HUES6 (cell line): ENCODE results near the gene NGB.

Experiments
- H3K27ac ChIP-seq: 2 replicates; pipeline ENCODE4 v1.7.0; 2013; ENCODE audit warnings: low read depth, mild to moderate bottlenecking, low read length, inconsistent platforms
- H3K27me3 ChIP-seq: 2 replicates; pipeline ENCODE4 v1.6.1; 2013; ENCODE audit warnings: low read length; ENCODE audit not compliant: control insufficient read depth, insufficient read depth
- H3K36me3 ChIP-seq: 2 replicates; pipeline ENCODE4 v1.6.1; 2013; ENCODE audit warnings: low read length; ENCODE audit not compliant: control insufficient read depth, insufficient read depth
- H3K4me1 ChIP-seq: 2 replicates; pipeline ENCODE4 v1.6.1; 2013; ENCODE audit warnings: low read length; ENCODE audit not compliant: control insufficient read depth, insufficient read depth
- H3K4me3 ChIP-seq: 2 replicates; pipeline ENCODE4 v1.5.1; 2013; ENCODE audit warnings: low read depth, low read length
- H3K9ac ChIP-seq: one replicate; pipeline ENCODE4 v1.6.1; 2013; ENCODE audit warnings: mild to moderate bottlenecking, low read length
- H3K9me3 ChIP-seq: 2 replicates; pipeline ENCODE4 v1.6.1; 2013; ENCODE audit warnings: low read depth, low read length; ENCODE audit not compliant: control insufficient read depth, insufficient read depth

Gene NGB

DNA sequence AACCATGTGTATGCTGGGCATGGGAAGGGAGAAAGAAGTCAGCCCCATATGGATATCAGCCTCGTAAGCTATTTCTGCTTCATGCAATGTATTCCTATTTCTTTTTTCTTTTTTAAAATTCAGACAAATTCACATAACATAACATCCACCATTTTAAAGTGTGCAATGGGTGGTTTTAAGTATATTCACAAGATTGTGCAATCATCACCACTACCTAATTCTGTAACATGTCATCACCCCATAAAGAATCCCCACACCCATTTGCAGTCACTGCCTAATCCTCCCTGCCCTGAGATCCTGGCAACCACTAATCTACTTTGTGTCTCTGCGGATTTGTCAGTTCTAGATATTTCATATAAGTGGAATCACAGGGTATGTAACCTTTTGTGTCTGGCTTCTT is 40.2 kb upstream of the NGB start:
- Histone ChIP-seq H3K27ac (no peak overlapping the region), H3K4me3 (no peak overlapping the region), H3K36me3 (no peaks in the 10 kb centered on the region), H3K9me3 (no peaks in the 10 kb centered on the region), H3K9ac (no peak overlapping the region), H3K4me1 (peaks cover 38% of the 10 kb centered on the region), H3K27me3 (no peaks in the 10 kb centered on the region)

DNA sequence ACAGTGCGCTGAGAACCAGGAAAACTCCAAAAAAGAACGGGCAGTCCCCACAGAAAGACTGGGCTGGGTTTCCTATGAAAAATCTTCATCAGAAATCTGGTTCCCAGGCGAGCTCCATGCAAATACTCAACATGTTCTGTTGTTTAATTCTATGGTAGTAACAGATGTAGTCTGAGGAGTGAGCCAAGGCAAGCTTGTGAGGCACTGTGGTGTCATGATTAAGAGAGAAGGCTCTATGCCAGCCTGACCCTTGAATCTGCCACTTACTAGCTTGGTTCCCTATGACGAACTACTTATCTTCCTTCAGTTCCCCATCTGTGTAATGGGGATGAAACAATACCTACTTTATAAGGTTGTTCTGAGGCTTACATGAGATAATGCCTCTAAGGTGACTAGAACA is 39.0 kb upstream of the NGB start:
- no peaks in the 10 kb centered on the region for H3K27me3 ChIP-seq
- H3K27ac ChIP-seq = no peak overlapping the region
- H3K36me3 ChIP-seq = peaks cover 5% of the 10 kb centered on the region; the same call in 1 of the 2 replicates
- peaks cover 33% of the 10 kb centered on the region for H3K4me1 ChIP-seq
- H3K4me3 ChIP-seq = no peak overlapping the region
- H3K9me3 ChIP-seq = no peaks in the 10 kb centered on the region
- H3K9ac ChIP-seq = no peak overlapping the region

DNA sequence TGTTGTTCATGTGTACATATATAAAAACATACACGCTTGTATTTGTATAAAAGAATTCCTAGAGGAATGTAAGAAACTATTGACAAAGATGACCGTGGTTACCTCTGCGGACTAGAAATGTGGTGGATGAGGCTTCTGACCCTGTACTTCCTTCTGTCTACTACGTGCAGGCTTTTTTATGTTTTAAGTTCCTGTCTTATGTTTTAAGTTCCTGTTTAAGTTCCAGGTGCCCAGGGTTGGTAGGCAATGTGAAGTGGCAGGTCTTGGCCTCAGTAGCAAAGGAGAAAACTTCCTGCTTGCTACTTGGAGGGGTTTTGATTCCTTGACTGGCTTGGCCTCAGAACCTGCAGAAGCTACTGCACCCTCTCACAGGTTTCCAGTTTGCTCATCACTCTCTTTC is 38.1 kb upstream of the NGB start:
- Histone ChIP-seq H3K4me3 (no peak overlapping the region), H3K27ac (no peak overlapping the region), H3K9ac (no peak overlapping the region), H3K36me3 (peaks cover 9% of the 10 kb centered on the region; the same call in 1 of the 2 replicates), H3K27me3 (no peaks in the 10 kb centered on the region), H3K4me1 (peaks cover 24% of the 10 kb centered on the region), H3K9me3 (no peaks in the 10 kb centered on the region)

DNA sequence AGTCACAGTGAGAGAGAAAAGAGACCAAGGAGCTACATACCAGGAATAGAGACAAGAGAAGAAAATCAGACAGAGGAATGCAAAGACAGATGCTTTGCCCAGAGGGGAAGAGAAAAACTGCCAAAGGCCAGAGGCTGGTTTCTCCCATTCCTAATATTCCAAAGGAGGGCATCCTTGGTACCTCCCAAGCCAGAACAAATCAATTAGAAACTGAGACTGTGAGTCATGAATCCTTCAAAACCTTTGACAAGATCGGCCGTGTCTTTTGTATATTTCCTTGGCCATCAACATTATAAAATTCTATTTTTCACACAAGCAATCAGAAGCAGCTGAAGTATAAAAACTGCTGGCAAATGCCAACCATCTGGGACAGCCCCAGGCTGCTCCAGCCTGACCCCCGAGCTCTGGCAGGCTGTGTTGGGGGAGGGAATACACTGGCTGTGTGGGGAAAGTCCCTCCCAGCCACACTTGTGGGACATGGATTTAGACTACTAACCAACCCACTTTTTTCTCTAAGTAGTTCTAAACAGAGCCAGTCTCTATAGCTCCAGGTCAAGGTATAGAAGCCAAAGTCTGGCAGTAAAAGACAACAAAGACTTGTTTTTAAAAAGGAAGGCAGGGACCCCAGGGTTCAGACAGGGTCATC is 36.0 kb upstream of the NGB start:
- no peak overlapping the region for H3K27ac ChIP-seq
- H3K27me3 ChIP-seq = no peaks in the 10 kb centered on the region
- no peak overlapping the region for H3K4me3 ChIP-seq
- no peak overlapping the region for H3K9ac ChIP-seq
- H3K9me3 ChIP-seq = no peaks in the 10 kb centered on the region
- peaks cover 12% of the 10 kb centered on the region; the same call in 1 of the 2 replicates for H3K36me3 ChIP-seq
- H3K4me1 ChIP-seq = peaks cover 23% of the 10 kb centered on the region

DNA sequence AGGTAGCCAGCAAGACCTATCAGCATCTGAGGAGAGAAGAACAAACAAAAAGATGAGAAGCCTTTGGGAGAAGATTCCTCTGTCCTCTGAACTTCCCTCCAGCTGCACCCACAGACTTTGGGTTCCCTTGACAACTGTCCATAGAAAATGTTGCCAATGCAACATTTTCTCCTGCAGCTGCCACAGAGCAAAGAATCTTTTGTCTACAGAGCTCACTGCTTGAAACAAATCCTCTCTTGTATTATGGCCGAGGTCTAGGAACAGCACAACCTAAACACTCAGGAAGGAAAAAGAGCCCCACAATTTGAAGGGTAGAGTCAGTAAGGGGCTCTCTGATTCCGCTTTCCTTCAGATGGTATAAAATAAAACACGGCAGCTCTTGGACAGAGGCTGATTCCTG is 35.4 kb upstream of the NGB start:
- H3K4me1 ChIP-seq = peaks cover 25% of the 10 kb centered on the region
- no peaks in the 10 kb centered on the region for H3K9me3 ChIP-seq
- H3K27me3 ChIP-seq = no peaks in the 10 kb centered on the region
- H3K27ac ChIP-seq = no peak overlapping the region
- H3K36me3 ChIP-seq = peaks cover 12% of the 10 kb centered on the region; the same call in 1 of the 2 replicates
- no peak overlapping the region for H3K9ac ChIP-seq
- no peak overlapping the region for H3K4me3 ChIP-seq

DNA sequence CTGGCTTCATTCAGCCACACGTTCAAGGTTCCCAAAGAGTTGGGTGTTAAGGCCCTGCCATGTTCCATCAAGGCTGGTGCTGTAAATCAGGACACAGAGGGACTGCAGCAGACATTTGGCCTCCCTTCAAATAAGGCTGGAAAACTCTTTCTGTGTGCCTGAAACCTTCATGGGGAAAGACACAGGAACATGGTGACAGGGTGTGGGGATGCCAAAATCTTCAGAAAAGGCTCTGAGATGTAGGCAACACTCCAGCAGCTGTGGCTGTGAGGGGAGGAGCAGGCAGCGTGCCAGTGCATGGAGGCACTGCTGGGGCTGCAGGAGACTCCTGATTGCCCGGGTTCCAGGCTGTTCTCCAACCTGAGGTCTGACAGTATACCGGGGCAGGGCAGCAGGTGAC is 34.7 kb upstream of the NGB start:
- Histone ChIP-seq H3K27me3 (no peaks in the 10 kb centered on the region), H3K4me3 (no peak overlapping the region), H3K9ac (no peak overlapping the region), H3K4me1 (peaks cover 27% of the 10 kb centered on the region), H3K27ac (no peak overlapping the region), H3K36me3 (peaks cover 12% of the 10 kb centered on the region; the same call in 1 of the 2 replicates), H3K9me3 (no peaks in the 10 kb centered on the region)

DNA sequence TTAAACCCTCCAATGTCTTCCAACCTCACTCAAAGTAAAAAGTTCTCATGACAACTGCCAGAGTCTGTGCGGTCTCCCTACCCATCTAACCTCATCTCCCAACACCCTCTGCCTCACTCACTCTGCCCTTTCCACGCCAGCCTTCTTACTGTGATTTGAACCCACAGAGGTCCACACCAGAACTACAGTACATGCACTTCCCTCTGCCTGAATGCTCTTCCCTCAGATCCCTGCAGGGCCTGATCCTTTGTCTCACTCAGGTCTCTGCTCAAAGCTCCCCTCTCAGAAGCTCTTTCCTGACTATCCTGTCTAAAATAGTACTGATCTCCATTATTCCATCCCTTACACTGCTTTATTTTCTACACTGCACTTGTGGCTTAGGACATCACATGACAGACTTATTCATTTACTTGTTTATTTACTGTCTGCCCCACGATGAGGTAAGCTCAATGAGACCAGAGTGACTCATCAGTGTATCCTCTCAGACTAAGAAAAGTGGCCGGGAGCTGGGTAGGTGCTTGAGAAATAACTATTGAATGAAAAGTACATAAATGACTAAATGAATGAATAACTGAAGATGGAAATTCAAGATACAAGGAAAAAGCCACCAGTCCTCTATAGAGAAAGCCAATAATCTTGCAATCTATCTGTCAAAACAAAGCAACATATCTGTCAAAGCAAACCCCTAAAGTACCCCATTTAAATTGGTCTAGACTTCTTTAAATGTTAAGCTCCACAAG is 32.6 kb upstream of the NGB start:
- peaks cover 27% of the 10 kb centered on the region for H3K4me1 ChIP-seq
- no peaks in the 10 kb centered on the region for H3K27me3 ChIP-seq
- no peak overlapping the region for H3K4me3 ChIP-seq
- peak overlapping the region; percentile 29; the same call in 1 of the 2 replicates for H3K27ac ChIP-seq
- no peaks in the 10 kb centered on the region for H3K9me3 ChIP-seq
- H3K9ac ChIP-seq = peak overlapping the region; percentile 60
- H3K36me3 ChIP-seq = peaks cover 12% of the 10 kb centered on the region; the same call in 1 of the 2 replicates

DNA sequence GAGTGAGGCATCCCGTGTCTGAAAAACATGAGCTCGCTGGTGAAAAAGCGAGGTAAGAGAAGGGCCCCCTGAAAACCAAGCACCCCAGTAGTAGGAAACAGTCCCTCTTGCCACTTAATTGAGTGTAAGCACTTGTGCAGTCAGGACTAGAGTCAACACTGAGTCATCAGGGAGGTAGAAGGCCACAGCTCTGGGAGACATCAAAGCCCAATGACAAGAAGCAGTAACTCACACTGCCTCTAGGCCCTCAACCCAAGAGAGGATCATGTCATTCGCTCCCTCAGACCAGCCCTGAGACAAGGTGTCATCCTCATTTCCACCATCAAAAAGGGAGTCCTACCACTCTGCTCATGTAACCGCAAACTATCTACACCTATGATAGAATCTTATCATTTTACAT is 31.9 kb upstream of the NGB start:
- H3K9me3 ChIP-seq = no peaks in the 10 kb centered on the region
- H3K4me3 ChIP-seq = no peak overlapping the region
- peaks cover 18% of the 10 kb centered on the region for H3K36me3 ChIP-seq
- no peak overlapping the region for H3K9ac ChIP-seq
- peaks cover 27% of the 10 kb centered on the region for H3K4me1 ChIP-seq
- no peaks in the 10 kb centered on the region for H3K27me3 ChIP-seq
- H3K27ac ChIP-seq = peak overlapping the region; percentile 29; the same call in 1 of the 2 replicates

DNA sequence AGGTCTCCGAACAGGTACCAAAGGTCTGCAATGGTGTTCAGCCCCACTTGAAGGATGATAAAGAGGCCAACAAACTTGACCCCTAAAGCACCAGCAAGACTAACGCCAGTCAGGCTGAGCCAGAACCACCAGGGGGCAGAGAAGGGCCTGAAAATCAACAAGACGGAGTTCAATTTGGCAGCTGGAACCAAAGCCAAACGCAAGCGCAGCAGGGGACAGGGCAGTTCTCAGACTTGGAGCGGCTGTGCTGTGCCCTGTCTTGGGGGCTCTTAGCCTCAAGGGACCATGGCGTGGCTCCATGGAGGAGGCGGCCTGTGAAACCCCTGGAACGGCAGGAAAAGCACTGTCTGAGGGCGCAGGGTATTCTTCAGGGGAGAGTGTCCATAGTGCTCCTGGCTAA is 30.1 kb upstream of the NGB start:
- Histone ChIP-seq H3K9ac (no peak overlapping the region), H3K36me3 (peaks cover 31% of the 10 kb centered on the region), H3K9me3 (no peaks in the 10 kb centered on the region), H3K4me1 (peaks cover 20% of the 10 kb centered on the region), H3K27me3 (no peaks in the 10 kb centered on the region), H3K4me3 (no peak overlapping the region), H3K27ac (no peak overlapping the region)

DNA sequence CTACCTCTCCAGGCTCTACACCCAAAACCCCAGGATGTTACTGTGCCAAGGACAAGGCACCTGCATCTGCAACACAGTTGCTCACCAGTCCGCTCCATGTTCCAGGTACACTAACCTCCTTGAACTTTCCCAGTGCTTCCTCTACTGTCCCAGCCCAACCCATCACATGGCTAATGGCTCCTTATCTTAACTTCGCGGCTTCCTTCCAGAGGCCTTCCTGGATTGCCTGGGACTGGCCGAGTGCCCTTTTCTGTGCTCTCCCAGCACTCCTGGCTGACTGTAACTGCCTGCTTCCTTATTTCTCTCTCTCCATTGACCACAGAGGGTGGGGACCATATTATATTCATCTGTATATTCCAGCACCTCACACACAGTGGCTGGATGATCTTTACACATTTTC is 28.8 kb upstream of the NGB start:
- Histone ChIP-seq H3K9me3 (no peaks in the 10 kb centered on the region), H3K4me3 (no peak overlapping the region), H3K9ac (no peak overlapping the region), H3K27ac (no peak overlapping the region), H3K4me1 (peaks cover 20% of the 10 kb centered on the region), H3K27me3 (no peaks in the 10 kb centered on the region), H3K36me3 (peaks cover 33% of the 10 kb centered on the region)

DNA sequence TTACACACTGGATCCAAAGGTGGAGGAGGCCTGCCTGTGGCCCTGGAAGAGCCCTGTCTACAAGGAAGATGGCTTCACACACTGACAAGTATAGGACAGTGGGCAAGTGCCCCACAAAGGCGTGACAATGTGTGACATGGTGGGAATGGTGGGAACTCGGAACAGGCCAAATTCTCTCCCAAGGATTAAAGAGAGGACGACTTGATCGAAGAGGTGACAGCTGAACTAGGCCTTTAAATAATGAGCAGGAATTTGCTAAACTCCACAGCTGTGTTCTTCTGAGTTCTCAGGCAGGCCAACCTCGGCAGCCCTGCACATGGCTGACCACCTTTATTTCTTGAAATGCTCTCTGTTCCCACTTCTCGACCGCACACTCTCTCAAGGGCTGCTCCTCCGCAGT is 25.9 kb upstream of the NGB start:
- Histone ChIP-seq H3K9me3 (no peaks in the 10 kb centered on the region), H3K36me3 (peaks cover 33% of the 10 kb centered on the region), H3K9ac (no peak overlapping the region), H3K27me3 (no peaks in the 10 kb centered on the region), H3K4me3 (no peak overlapping the region), H3K4me1 (peaks cover 5% of the 10 kb centered on the region; the same call in 1 of the 2 replicates), H3K27ac (no peak overlapping the region)
